Neural progenitor cell (in vitro differentiated cells): ENCODE data around the gene MPC2. TPM values are rescaled to one million over a fixed set of nuclear protein-coding genes. Genes with fewer than 3 reads are reported as not detected.

ENCODE experiments used
- DNase-seq: peaks from one replicate; pipeline ENCODE4 v3.0.0-alpha.2; 2016; ENCODE audit warnings: low spot score
- H2AFZ ChIP-seq: fragments of 200-600 bp; sonication (generic); replicated peaks from 2 replicates; pipeline ENCODE4 v1.6.1; 2016; ENCODE audit warnings: antibody characterized with exemption
- H3F3A ChIP-seq: fragments of 200-600 bp; sonication (generic); 2 replicates; pipeline ENCODE4 v1.6.1; 2016; ENCODE audit warnings: antibody characterized with exemption, low read depth
- H3K27ac ChIP-seq: fragments of 200-600 bp; sonication (generic); 2 replicates; pipeline ENCODE4 v1.5.1; 2016; ENCODE audit warnings: mild to moderate bottlenecking
- H3K27me3 ChIP-seq: fragments of 200-600 bp; sonication (generic); 2 replicates; pipeline ENCODE4 v1.6.1; 2016; ENCODE audit warnings: mild to moderate bottlenecking, moderate library complexity
- H3K36me3 ChIP-seq: fragments of 200-600 bp; sonication (generic); 2 replicates; pipeline ENCODE4 v1.5.1; 2016
- H3K4me1 ChIP-seq: fragments of 200-600 bp; sonication (generic); 2 replicates; pipeline ENCODE4 v1.6.1; 2016; ENCODE audit warnings: mixed run types
- H3K4me2 ChIP-seq: fragments of 200-600 bp; sonication (generic); 2 replicates; pipeline ENCODE4 v1.6.1; 2016
- H3K4me3 ChIP-seq: fragments of 200-600 bp; sonication (generic); 2 replicates; pipeline ENCODE4 v1.5.1; 2016
- H3K79me2 ChIP-seq: fragments of 200-600 bp; sonication (generic); 2 replicates; pipeline ENCODE4 v1.6.1; 2016; ENCODE audit warnings: low read depth
- H3K9ac ChIP-seq: fragments of 200-600 bp; sonication (generic); 2 replicates; pipeline ENCODE4 v1.6.1; 2016
- H3K9me3 ChIP-seq: fragments of 200-600 bp; sonication (generic); 2 replicates; pipeline ENCODE4 v1.5.1; 2016; ENCODE audit warnings: low read depth
- H4K20me1 ChIP-seq: fragments of 200-600 bp; sonication (generic); 2 replicates; pipeline ENCODE4 v1.6.1; 2016; ENCODE audit warnings: low read depth
- H3K27ac Mint-ChIP-seq: 3 replicates; pipeline ENCODE4 v1.8.0; 2021; ENCODE audit warnings: mixed read lengths
- H3K27me3 Mint-ChIP-seq: 2 replicates; pipeline ENCODE4 v1.8.0; 2022; ENCODE audit warnings: low read depth, mild to moderate bottlenecking, inconsistent platforms, moderate library complexity, mixed read lengths; ENCODE audit not compliant: insufficient read depth
- H3K36me3 Mint-ChIP-seq: 3 replicates; pipeline ENCODE4 v1.8.0; 2021; ENCODE audit warnings: mixed read lengths
- H3K4me1 Mint-ChIP-seq: 3 replicates; pipeline ENCODE4 v1.8.0; 2021; ENCODE audit warnings: mixed read lengths
- H3K4me3 Mint-ChIP-seq: 3 replicates; pipeline ENCODE4 v1.8.0; 2021; ENCODE audit warnings: mild to moderate bottlenecking, moderate library complexity, mixed read lengths
- H3K9me3 Mint-ChIP-seq: 3 replicates; pipeline ENCODE4 v1.8.0; 2020; ENCODE audit warnings: mixed read lengths
- CTCF ChIP-seq: fragments of 200-600 bp; sonication (generic); IDR thresholded peaks from 2 replicates; pipeline ENCODE4 v1.5.1; 2017; ENCODE audit warnings: antibody characterized with exemption, mild to moderate bottlenecking
- EZH2 ChIP-seq: fragments of 200-600 bp; sonication (generic); IDR thresholded peaks from 2 replicates; pipeline ENCODE4 v1.6.1; 2017; ENCODE audit warnings: antibody characterized with exemption, mild to moderate bottlenecking, moderate library complexity
- EZH2phosphoT487 ChIP-seq: fragments of 200-600 bp; sonication (generic); IDR thresholded peaks from 2 replicates; pipeline ENCODE4 v1.6.1; 2017; ENCODE audit warnings: antibody characterized with exemption
- total RNA-seq: library from RNA; depleted of rRNA; stranded (reverse); fragments of >200 nt; gene quantifications from 2 replicates; pipeline ENCODE4 v1.2.3, GENCODE V29; 2015; ENCODE audit warnings: low replicate concordance

Gene MPC2
- total RNA-seq, 1 donor from 2014 or later, result 56.8 TPM

GRCh38 chr1:167915569-167915968 is 21.3 kb downstream of the MPC2 start:
- no peak overlapping the region for H3K4me3 Mint-ChIP-seq
- Histone ChIP-seq H3K9me3 (no peaks in the 10 kb centered on the region), H3K4me2 (no peak overlapping the region), H3F3A (no peaks in the 10 kb centered on the region), H3K4me1 (no peaks in the 10 kb centered on the region), H4K20me1 (no peaks in the 10 kb centered on the region), H3K79me2 (no peaks in the 10 kb centered on the region), H3K27me3 (no peaks in the 10 kb centered on the region), H2AFZ (no peak overlapping the region), H3K36me3 (no peaks in the 10 kb centered on the region), H3K4me3 (no peak overlapping the region), H3K27ac (no peak overlapping the region), H3K9ac (no peak overlapping the region)
- no peaks in the 10 kb centered on the region for H3K27me3 Mint-ChIP-seq
- peaks cover 4% of the 10 kb centered on the region for H3K36me3 Mint-ChIP-seq
- TF ChIP-seq CTCF (no peak), EZH2 (no peak), EZH2phosphoT487 (no peak)
- H3K4me1 Mint-ChIP-seq, result no peaks in the 10 kb centered on the region
- no peak overlapping the region for H3K27ac Mint-ChIP-seq
- H3K9me3 Mint-ChIP-seq, result no peaks in the 10 kb centered on the region
- no peak for DNase-seq

GRCh38 chr1:167913895-167914496 is 22.9 kb downstream of the MPC2 start, which contains the start of gene ADCY10:
ADCY10 (minus strand) TSS chr1:167914134; CDS start chr1:167905140, 8,994 bp downstream.
- no peak for DNase-seq
- Histone ChIP-seq H3K27me3 (no peaks in the 10 kb centered on the region), H3K4me1 (no peaks in the 10 kb centered on the region), H3K27ac (no peak within 1 kb of the TSS), H4K20me1 (no peaks in the 10 kb centered on the region), H3K4me3 (no peak within 1 kb of the TSS), H3K4me2 (no peak within 1 kb of the TSS), H2AFZ (no peak within 1 kb of the TSS), H3K79me2 (no peaks in the 10 kb centered on the region), H3F3A (no peaks in the 10 kb centered on the region), H3K36me3 (no peaks in the 10 kb centered on the region), H3K9me3 (peaks cover 11% of the 10 kb centered on the region), H3K9ac (no peak within 1 kb of the TSS)
- Mint-ChIP-seq H3K27me3 (no peaks in the 10 kb centered on the region), H3K4me1 (no peaks in the 10 kb centered on the region), H3K9me3 (peaks cover 10% of the 10 kb centered on the region), H3K4me3 (no peak within 1 kb of the TSS), H3K36me3 (peaks cover 9% of the 10 kb centered on the region), H3K27ac (no peak within 1 kb of the TSS)
- TF ChIP-seq EZH2 (no peak), CTCF (no peak), EZH2phosphoT487 (no peak)

GRCh38 chr1:167912294-167912693 is 24.6 kb downstream of the MPC2 start:
- Mint-ChIP-seq H3K4me3 (no peak overlapping the region), H3K27me3 (no peaks in the 10 kb centered on the region), H3K36me3 (peaks cover 9% of the 10 kb centered on the region), H3K4me1 (no peaks in the 10 kb centered on the region), H3K9me3 (peaks cover 10% of the 10 kb centered on the region), H3K27ac (no peak overlapping the region)
- DNase-seq, result no peak
- no peaks in the 10 kb centered on the region for H3K4me1 ChIP-seq
- H4K20me1 ChIP-seq, result no peaks in the 10 kb centered on the region
- H3K27ac ChIP-seq, result no peak overlapping the region
- no peak overlapping the region for H2AFZ ChIP-seq
- H3K36me3 ChIP-seq, result no peaks in the 10 kb centered on the region
- no peak overlapping the region for H3K4me3 ChIP-seq
- no peaks in the 10 kb centered on the region for H3K79me2 ChIP-seq
- no peak overlapping the region for H3K9ac ChIP-seq
- H3K9me3 ChIP-seq, result peaks cover 12% of the 10 kb centered on the region
- no peak for TF ChIP-seq EZH2
- TF ChIP-seq EZH2phosphoT487, result no peak
- TF ChIP-seq CTCF, result no peak
- no peaks in the 10 kb centered on the region for H3K27me3 ChIP-seq
- H3F3A ChIP-seq, result no peaks in the 10 kb centered on the region
- no peak overlapping the region for H3K4me2 ChIP-seq
